ENCODE data around the gene SYCE1L. TPM values are rescaled to one million over a fixed set of nuclear protein-coding genes. Genes with fewer than 3 reads are reported as not detected.

The SYCE1L gene
- total and polyA plus RNA-seq, 9 of the 15 experiments (the other 6 are each of a cell fraction or from before 2014, with no cell fraction given) = 0.54 to 2.7 (median 1.1) TPM; not detected in 5

GRCh38 chr16:77191259-77191969, 7.8 kb upstream of the SYCE1L start:
- intact Hi-C loops (cut with micrococcal nuclease) (no loop called here), in situ Hi-C loops (cut with MboI) (loop anchor here (25.0 kb wide), 2 partner anchors 1554 to 1979 kb away; partner anchors contain the start of genes CTRB1, CTRB2, KARS1 and TERF2IP)
- Histone ChIP-seq H3K27ac (ENCODE audit: extremely low read depth, low read depth, low read length) (peak overlapping the region; percentile 99), H3K36me3 (ENCODE audit: control insufficient read depth, insufficient read depth, low read length) (peaks cover 37% of the 10 kb centered on the region; the same call in 2 of the 3 replicates), H3K9me3 (replicated peaks; ENCODE audit: control insufficient read depth, insufficient read depth, low read depth, low read length) (no peaks in the 10 kb centered on the region), H3K79me2 (ENCODE audit: control insufficient read depth, insufficient read depth, low read length) (peaks cover 23% of the 10 kb centered on the region), H3K4me2 (ENCODE audit: insufficient read depth, low read length) (peak overlapping the region; percentile 83), H3K4me1 (replicated peaks in 1 of 2; ENCODE audit: control insufficient read depth in 2 of 2, insufficient read depth in 2 of 2, low read length in 2 of 2) (peaks cover 9 to 17% of the 10 kb centered on the region in 2 experiments; a peak in 3 of 5 replicates), H4K20me1 (replicated peaks; ENCODE audit: control insufficient read depth, insufficient read depth, low read length) (no peaks in the 10 kb centered on the region), H3K9ac (ENCODE audit: insufficient read depth in 1 of 2, low read depth in 2 of 2, low read length in 2 of 2) (peak overlapping the region; percentile 94 to 96), H2AFZ (ENCODE audit: low read depth, low read length) (peak overlapping the region; percentile 98), H3K9me1 (ENCODE audit: control insufficient read depth, insufficient read depth, low read length) (peaks cover 3% of the 10 kb centered on the region), H3K4me3 (peak overlapping the region; percentile 84), H3K27me3 (ENCODE audit: control insufficient read depth in 2 of 2, insufficient read depth in 2 of 2, low read length in 2 of 2) (no peaks in the 10 kb centered on the region)
- peak; percentile 79 for FAIRE-seq
- POLR2A ChIA-PET = interaction anchor here (0.9 to 1.6 kb wide), 5 partner anchors 10 to 1759 kb away, joined by 3 to 5 read pairs (median 3); no protein-coding TSS in a partner anchor
- ATAC-seq = peak; percentile 49
- BruUV-seq (replicated peaks) = TSS peak; percentile 80
- DNase-seq (ENCODE audit: extremely low read depth in 1 of 4, low spot score in 3 of 4) = peak; percentile 35 to 65 (median 46)
- CTCF ChIA-PET (ENCODE audit: low intra/inter-chr PET ratio) = no interaction called here
- 5% methylated on average over 15 of the region's 24 CpGs for WGBS (ENCODE audit: insufficient coverage, low coverage, missing lambda C conversion rate)
- no peak for TF ChIP-seq POLR3G (IDR thresholded peaks at IDR 0.05; ENCODE audit: extremely low read depth, insufficient read length, insufficient replicate concordance)
- no peak; the same call in 1 of the 2 replicates for TF ChIP-seq NBN (IDR thresholded peaks at IDR 0.05; ENCODE audit: low read depth)
- 0 out of 2 replicates have a peak, but pooled peaks have one; percentile 8 for TF ChIP-seq PKNOX1 (IDR thresholded peaks at IDR 0.05)
- TF ChIP-seq NCOA6 (IDR thresholded peaks at IDR 0.05) = no peak
- no peak for TF ChIP-seq ZBTB8A (IDR thresholded peaks at IDR 0.05; ENCODE audit: partially characterized antibody)
- no peak for TF ChIP-seq BACH1 (tag; IDR thresholded peaks at IDR 0.05)
- TF ChIP-seq ZNF436 (CRISPR knock-in tag; IDR thresholded peaks at IDR 0.05) = no peak
- no peak for TF ChIP-seq ZEB2 (IDR thresholded peaks at IDR 0.05)
- TF ChIP-seq NR2C1 (IDR thresholded peaks at IDR 0.05) = peak; percentile 80
- TF ChIP-seq NR2C1 (tag; IDR thresholded peaks at IDR 0.05) = peak; percentile 87
- TF ChIP-seq ZFP36 (IDR thresholded peaks at IDR 0.05; ENCODE audit: low read depth, low read length, partially characterized antibody) = no peak
- TF ChIP-seq MYC (IDR thresholded peaks at IDR 0.05; ENCODE audit: low read depth, low read length) = peak; percentile 90
- TF ChIP-seq MYC (CRISPR knock-in tag; IDR thresholded peaks at IDR 0.05; ENCODE audit: borderline replicate concordance, low read depth) = no peak
- TF ChIP-seq SAFB2 (IDR thresholded peaks at IDR 0.05; ENCODE audit: borderline replicate concordance, low read depth, low read length, severe bottlenecking) = no peak
- TF ChIP-seq GATAD2A (IDR thresholded peaks at IDR 0.05) = no peak
- TF ChIP-seq ZNF212 (CRISPR knock-in tag; IDR thresholded peaks at IDR 0.05) = no peak
- no peak for TF ChIP-seq XRCC4 (IDR thresholded peaks at IDR 0.05; ENCODE audit: extremely low read depth, insufficient read depth, insufficient read length)
- TF ChIP-seq ZBTB43 (CRISPR knock-in tag; IDR thresholded peaks at IDR 0.05) = no peak
- no peak for TF ChIP-seq NFXL1 (CRISPR knock-in tag; IDR thresholded peaks at IDR 0.05)
- TF ChIP-seq SMARCB1 (IDR thresholded peaks at IDR 0.05; ENCODE audit: insufficient read length, low read depth) = no peak
- TF ChIP-seq MAFK (IDR thresholded peaks at IDR 0.05; ENCODE audit: low read length) = no peak
- no peak for TF ChIP-seq LARP7 (IDR thresholded peaks at IDR 0.05)

Data from K562 (cell line).